ENCODE data around the gene TENM4. TPM values are rescaled to one million over a fixed set of nuclear protein-coding genes. Genes with fewer than 3 reads are reported as not detected.

TENM4 gene
- polyA plus RNA-seq, 1 of the 3 experiments (the other 2 are of a cell fraction) = 16.7 TPM

DNA sequence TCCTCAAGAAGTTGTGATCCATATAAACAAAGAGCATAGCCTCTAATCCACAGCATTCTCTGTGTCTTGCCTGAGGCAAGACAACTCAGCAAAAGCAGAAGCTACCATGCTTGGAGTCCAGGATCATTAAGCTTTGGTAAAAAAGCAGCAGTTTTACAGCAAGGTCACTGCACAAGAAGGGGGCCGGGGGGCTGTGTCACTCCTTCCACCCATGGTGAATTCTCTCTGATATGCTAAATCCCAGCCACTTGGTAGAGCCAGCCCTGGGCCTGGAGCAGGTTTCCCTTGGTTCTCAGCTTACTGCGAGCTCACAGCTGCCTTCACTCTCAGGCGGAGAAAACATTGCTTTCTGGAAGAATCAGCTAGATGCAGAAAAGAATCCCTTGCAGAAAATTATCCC, 144.7 kb downstream of the TENM4 start:
- Histone ChIP-seq H3K9me2 (no peaks in the 10 kb centered on the region), H3K4me2 (no peak overlapping the region), H3F3A (replicated peaks; ENCODE audit: insufficient read depth) (no peaks in the 10 kb centered on the region), H4K20me1 (ENCODE audit: insufficient read depth) (no peaks in the 10 kb centered on the region), H2AFZ (ENCODE audit: low read depth) (no peak overlapping the region), H3K27ac (ENCODE audit: low read depth in 2 of 2, low read length in 1 of 2) (no peak overlapping the region), H3K4me3 (ENCODE audit: low read depth in 2 of 2, low read length in 1 of 2) (no peak overlapping the region), H3K36me3 (replicated peaks in 1 of 2; ENCODE audit: control insufficient read depth in 1 of 2, insufficient read depth in 2 of 2, low read length in 1 of 2) (peaks cover 0 to 4% of the 10 kb centered on the region in 2 experiments), H3K9me3 (no peaks in the 10 kb centered on the region), H3K4me1 (ENCODE audit: control insufficient read depth in 1 of 2, insufficient read depth in 2 of 2, low read depth in 1 of 2, low read length in 1 of 2) (peaks cover 0 to 6% of the 10 kb centered on the region in 2 experiments; a peak in 2 of 4 replicates), H3K79me2 (ENCODE audit: insufficient read depth) (no peaks in the 10 kb centered on the region), H3K27me3 (ENCODE audit: insufficient read depth) (no peaks in the 10 kb centered on the region), H3K9ac (no peak overlapping the region)
- TF ChIP-seq RXRA (IDR thresholded peaks at IDR 0.05; ENCODE audit: borderline replicate concordance, low read depth) (no peak), IRF3 (IDR thresholded peaks at IDR 0.05; ENCODE audit: low read depth, low read length) (no peak), SIN3A (IDR thresholded peaks at IDR 0.05; ENCODE audit: borderline replicate concordance, low read depth, low read length) (no peak)
- ChIA-PET POLR2A (no interaction called here), CTCF (no interaction called here)
- no peak for DNase-seq
- 75% methylated on average over 2 of the region's 3 CpGs for WGBS (ENCODE audit: low lambda C conversion rate)

- WGBS (ENCODE audit: low lambda C conversion rate) = 83% methylated on average over 8 of the region's 8 CpGs
- POLR2A ChIA-PET = no interaction called here
- Histone ChIP-seq H3K9me2 (no peaks in the 10 kb centered on the region), H3K9me3 (no peaks in the 10 kb centered on the region), H3K36me3 (replicated peaks in 1 of 2; ENCODE audit: control insufficient read depth in 1 of 2, insufficient read depth in 2 of 2, low read length in 1 of 2) (peaks cover 0 to 4% of the 10 kb centered on the region in 2 experiments), H3K27me3 (ENCODE audit: insufficient read depth) (no peaks in the 10 kb centered on the region), H2AFZ (ENCODE audit: low read depth) (no peak overlapping the region), H3K9ac (no peak overlapping the region), H3K4me2 (no peak overlapping the region), H3K27ac (ENCODE audit: low read depth in 2 of 2, low read length in 1 of 2) (no peak overlapping the region), H4K20me1 (ENCODE audit: insufficient read depth) (no peaks in the 10 kb centered on the region), H3K4me1 (ENCODE audit: control insufficient read depth in 1 of 2, insufficient read depth in 2 of 2, low read depth in 1 of 2, low read length in 1 of 2) (peaks cover 0 to 6% of the 10 kb centered on the region in 2 experiments; a peak in 2 of 4 replicates), H3K79me2 (ENCODE audit: insufficient read depth) (no peaks in the 10 kb centered on the region), H3F3A (replicated peaks; ENCODE audit: insufficient read depth) (no peaks in the 10 kb centered on the region), H3K4me3 (ENCODE audit: low read depth in 2 of 2, low read length in 1 of 2) (no peak overlapping the region)
- no peak for TF ChIP-seq SIN3A (IDR thresholded peaks at IDR 0.05; ENCODE audit: borderline replicate concordance, low read depth, low read length)
- DNase-seq = no peak
- CTCF ChIA-PET = no interaction called here
These were observed 145.7 kb downstream of the TENM4 start for GRCh38 chr11:79294845-79295731.

GRCh38 chr11:79291948-79292347, 148.9 kb downstream of the TENM4 start:
- no peak overlapping the region for H3K4me3 ChIP-seq (ENCODE audit: low read depth in 2 of 2, low read length in 1 of 2)
- H3K4me1 ChIP-seq (ENCODE audit: control insufficient read depth in 1 of 2, insufficient read depth in 2 of 2, low read depth in 1 of 2, low read length in 1 of 2) = no peaks in the 10 kb centered on the region; a peak in 1 of 4 replicates
- H3K79me2 ChIP-seq (ENCODE audit: insufficient read depth) = no peaks in the 10 kb centered on the region
- no peaks in the 10 kb centered on the region for H3F3A ChIP-seq (replicated peaks; ENCODE audit: insufficient read depth)
- DNase-seq = no peak
- no peaks in the 10 kb centered on the region for H3K27me3 ChIP-seq (ENCODE audit: insufficient read depth)
- no peak overlapping the region for H3K27ac ChIP-seq (ENCODE audit: low read depth in 2 of 2, low read length in 1 of 2)
- WGBS (ENCODE audit: low lambda C conversion rate) = 79% methylated on average over 4 of the region's 4 CpGs
- no peak overlapping the region for H3K4me2 ChIP-seq
- TF ChIP-seq TCF12 (IDR thresholded peaks at IDR 0.05) (no peak), TAF1 (IDR thresholded peaks at IDR 0.05; ENCODE audit: borderline replicate concordance, low read depth, low read length) (no peak), ZBTB33 (IDR thresholded peaks at IDR 0.05; ENCODE audit: borderline replicate concordance, low read depth) (no peak), MAX (IDR thresholded peaks at IDR 0.05; ENCODE audit: low read depth) (no peak), FOXM1 (IDR thresholded peaks at IDR 0.05; ENCODE audit: low read depth) (no peak), PBX3 (IDR thresholded peaks at IDR 0.05) (no peak), TEAD4 (IDR thresholded peaks at IDR 0.05; ENCODE audit: borderline replicate concordance, insufficient read depth) (no peak)
- H4K20me1 ChIP-seq (ENCODE audit: insufficient read depth) = no peaks in the 10 kb centered on the region
- CTCF ChIA-PET = interaction anchor here (0.9 to 1.0 kb wide), 2 partner anchors 13 to 20 kb away, joined by 3 to 4 read pairs; no protein-coding TSS in a partner anchor
- no peak overlapping the region for H3K9ac ChIP-seq
- H3K9me3 ChIP-seq = no peaks in the 10 kb centered on the region
- H3K9me2 ChIP-seq = no peaks in the 10 kb centered on the region
- POLR2A ChIA-PET = no interaction called here
- no peak overlapping the region for H2AFZ ChIP-seq (ENCODE audit: low read depth)
- H3K36me3 ChIP-seq (replicated peaks in 1 of 2; ENCODE audit: control insufficient read depth in 1 of 2, insufficient read depth in 2 of 2, low read length in 1 of 2) = peaks cover 0 to 4% of the 10 kb centered on the region in 2 experiments

All from SK-N-SH (cell line).